Measurements from ENCODE around the gene TYK2. TPM values are rescaled to one million over a fixed set of nuclear protein-coding genes. Genes with fewer than 3 reads are reported as not detected.
"Not testable (repeated sequence)": the region's sequence is repeated elsewhere in the genome, so short reads cannot be mapped to it uniquely, and the experiment has no call there.

TYK2 gene
- total RNA-seq, 2 experiments from 2014 or later, result 251 to 263 TPM

- POLR2A ChIA-PET, result interaction anchor here (1.5 kb wide), 1 partner anchor 9 kb away, joined by 5 read pairs; no protein-coding TSS in a partner anchor
- Mint-ChIP-seq H3K4me3 (peak overlapping the region; percentile 54), H3K27me3 (peaks cover 55% of the 10 kb centered on the region), H3K27ac (peak overlapping the region; percentile 76), H3K4me1 (peaks cover 71% of the 10 kb centered on the region), H3K9me3 (peaks cover 2% of the 10 kb centered on the region), H3K36me3 (ENCODE audit: low read depth) (peaks cover 4% of the 10 kb centered on the region)
- CTCF ChIA-PET, result interaction anchor here (0.6 to 27.9 kb wide), 11 partner anchors 11 to 376 kb away, joined by 3 to 612 read pairs (median 6); partner anchors contain the start of genes CDC37, S1PR5 and TYK2
- DNase-seq, result no peak
Observed at GRCh38 chr19:10418485-10419199, 38.3 kb upstream of the TYK2 start.

GRCh38 chr19:10418235-10418484 is 37.8 kb upstream of the TYK2 start:
- peaks cover 51% of the 10 kb centered on the region for H3K27me3 Mint-ChIP-seq
- H3K27ac Mint-ChIP-seq, result peak overlapping the region; percentile 76
- H3K36me3 Mint-ChIP-seq (ENCODE audit: low read depth), result peaks cover 4% of the 10 kb centered on the region
- ChIA-PET CTCF (interaction anchor here (0.6 to 27.9 kb wide), 13 partner anchors 12 to 284 kb away, joined by 3 to 612 read pairs (median 6); partner anchors contain the start of genes CDC37, S1PR5 and TYK2), POLR2A (interaction anchor here (1.5 kb wide), 1 partner anchor 9 kb away, joined by 5 read pairs; no protein-coding TSS in a partner anchor)
- peaks cover 68% of the 10 kb centered on the region for H3K4me1 Mint-ChIP-seq
- no peak for DNase-seq
- H3K9me3 Mint-ChIP-seq, result peaks cover 2% of the 10 kb centered on the region
- peak overlapping the region; percentile 54 for H3K4me3 Mint-ChIP-seq

- Mint-ChIP-seq H3K9me3 (peaks cover 2% of the 10 kb centered on the region), H3K4me1 (peaks cover 67% of the 10 kb centered on the region), H3K27me3 (peaks cover 48% of the 10 kb centered on the region), H3K4me3 (peak overlapping the region; percentile 54), H3K36me3 (ENCODE audit: low read depth) (peaks cover 4% of the 10 kb centered on the region), H3K27ac (peak overlapping the region; percentile 76)
- ChIA-PET CTCF (interaction anchor here (0.5 to 27.9 kb wide), 28 partner anchors 12 to 447 kb away, joined by 3 to 612 read pairs (median 6); partner anchors contain the start of genes CDC37, ICAM1, ICAM4 and ICAM5), POLR2A (interaction anchor here (1.5 kb wide), 1 partner anchor 9 kb away, joined by 5 read pairs; no protein-coding TSS in a partner anchor)
- DNase-seq, result no peak
Observed at GRCh38 chr19:10417541-10418234, 37.3 kb upstream of the TYK2 start.

GRCh38 chr19:10416380-10417257 is 36.2 kb upstream of the TYK2 start:
- Mint-ChIP-seq H3K27me3 (peaks cover 38% of the 10 kb centered on the region), H3K9me3 (peaks cover 2% of the 10 kb centered on the region), H3K36me3 (ENCODE audit: low read depth) (peaks cover 4% of the 10 kb centered on the region), H3K27ac (peak overlapping the region; percentile 89), H3K4me3 (peak overlapping the region; percentile 66), H3K4me1 (peaks cover 67% of the 10 kb centered on the region)
- CTCF ChIA-PET, result interaction anchor here (0.6 to 27.9 kb wide), 49 partner anchors 11 to 478 kb away, joined by 3 to 612 read pairs (median 4); partner anchors contain the start of genes CDC37, ICAM1, ICAM4 and ICAM5
- DNase-seq, result peak; percentile 93
- POLR2A ChIA-PET, result interaction anchor here (0.5 to 0.6 kb wide), 2 partner anchors 22 to 555 kb away, joined by 3 to 4 read pairs; no protein-coding TSS in a partner anchor

- Mint-ChIP-seq H3K27ac (peak overlapping the region; percentile 79), H3K4me3 (peak overlapping the region; percentile 66), H3K27me3 (peaks cover 32% of the 10 kb centered on the region), H3K36me3 (ENCODE audit: low read depth) (peaks cover 4% of the 10 kb centered on the region), H3K9me3 (peaks cover 2% of the 10 kb centered on the region), H3K4me1 (peaks cover 67% of the 10 kb centered on the region)
- POLR2A ChIA-PET, result interaction anchor here (0.6 kb wide), 1 partner anchor 554 kb away, joined by 4 read pairs; no protein-coding TSS in a partner anchor
- CTCF ChIA-PET, result interaction anchor here (0.6 to 27.9 kb wide), 44 partner anchors 11 to 477 kb away, joined by 3 to 612 read pairs (median 4); partner anchors contain the start of genes CDC37, ICAM1, ICAM4 and ICAM5
- no peak for DNase-seq
Observed at GRCh38 chr19:10416083-10416379, 35.7 kb upstream of the TYK2 start.

GRCh38 chr19:10412257-10412977 is 32.0 kb upstream of the TYK2 start:
- H3K4me1 Mint-ChIP-seq, result peaks cover 76% of the 10 kb centered on the region
- H3K27ac Mint-ChIP-seq, result peak overlapping the region; percentile 91
- peak; percentile 66 for DNase-seq
- peaks cover 2% of the 10 kb centered on the region for H3K9me3 Mint-ChIP-seq
- H3K4me3 Mint-ChIP-seq, result peak overlapping the region; percentile 8
- H3K36me3 Mint-ChIP-seq (ENCODE audit: low read depth), result peaks cover 11% of the 10 kb centered on the region
- ChIA-PET CTCF (interaction anchor here (0.6 to 27.9 kb wide), 13 partner anchors 7 to 981 kb away, joined by 3 to 612 read pairs (median 4); partner anchors contain the start of genes CDC37, KEAP1, KRI1 and PDE4A), POLR2A (interaction anchor here (0.6 to 0.9 kb wide), 3 partner anchors 12 to 1896 kb away, joined by 3 to 5 read pairs (median 4); no protein-coding TSS in a partner anchor)
- peaks cover 8% of the 10 kb centered on the region for H3K27me3 Mint-ChIP-seq

GRCh38 chr19:10411224-10411623 is 30.9 kb upstream of the TYK2 start:
- H3K4me3 Mint-ChIP-seq; H3K9me3 Mint-ChIP-seq; POLR2A ChIA-PET; DNase-seq; H3K36me3 Mint-ChIP-seq (ENCODE audit: low read depth); H3K27me3 Mint-ChIP-seq: not testable (repeated sequence)
- CTCF ChIA-PET, result interaction anchor here (0.6 to 27.9 kb wide), 6 partner anchors 6 to 348 kb away, joined by 4 to 612 read pairs (median 9); partner anchors contain the start of genes CDC37 and PDE4A
- peak overlapping the region; percentile 91 for H3K27ac Mint-ChIP-seq
- peaks cover 78% of the 10 kb centered on the region for H3K4me1 Mint-ChIP-seq

- H3K4me1 Mint-ChIP-seq, result peaks cover 83% of the 10 kb centered on the region
- H3K27me3 Mint-ChIP-seq, result no peaks in the 10 kb centered on the region
- peak; percentile 76 for DNase-seq
- H3K4me3 Mint-ChIP-seq, result peak overlapping the region; percentile 58
- POLR2A ChIA-PET, result interaction anchor here (0.7 to 1.0 kb wide), 2 partner anchors 9 to 16 kb away, joined by 3 to 5 read pairs; no protein-coding TSS in a partner anchor
- no peaks in the 10 kb centered on the region for H3K9me3 Mint-ChIP-seq
- peak overlapping the region; percentile 90 for H3K27ac Mint-ChIP-seq
- CTCF ChIA-PET, result interaction anchor here (0.9 to 19.2 kb wide), 5 partner anchors 16 to 150 kb away, joined by 3 to 612 read pairs (median 5); partner anchors contain the start of genes ICAM1 and PDE4A
- peaks cover 7% of the 10 kb centered on the region for H3K36me3 Mint-ChIP-seq (ENCODE audit: low read depth)
Observed at GRCh38 chr19:10408511-10409283, 28.3 kb upstream of the TYK2 start.

GRCh38 chr19:10407096-10407495 is 26.7 kb upstream of the TYK2 start:
- H3K4me3 Mint-ChIP-seq, result peak overlapping the region; percentile 8
- H3K27me3 Mint-ChIP-seq, result no peaks in the 10 kb centered on the region
- no peaks in the 10 kb centered on the region for H3K9me3 Mint-ChIP-seq
- H3K36me3 Mint-ChIP-seq (ENCODE audit: low read depth), result peaks cover 14% of the 10 kb centered on the region
- peaks cover 77% of the 10 kb centered on the region for H3K4me1 Mint-ChIP-seq
- POLR2A ChIA-PET, result no interaction called here
- no peak for DNase-seq
- peak overlapping the region; percentile 78 for H3K27ac Mint-ChIP-seq
- CTCF ChIA-PET, result interaction anchor here (1.1 to 19.2 kb wide), 2 partner anchors 17 to 18 kb away, joined by 3 to 612 read pairs; partner anchors contain the start of gene PDE4A

GRCh38 chr19:10406191-10406590 is 25.8 kb upstream of the TYK2 start:
- POLR2A ChIA-PET, result interaction anchor here (0.6 to 0.8 kb wide), 2 partner anchors 14 to 27 kb away, joined by 3 read pairs; partner anchors contain the start of gene PDE4A
- Mint-ChIP-seq H3K36me3 (ENCODE audit: low read depth) (peaks cover 19% of the 10 kb centered on the region), H3K9me3 (no peaks in the 10 kb centered on the region), H3K27ac (peak overlapping the region; percentile 97), H3K4me3 (peak overlapping the region; percentile 97), H3K27me3 (no peaks in the 10 kb centered on the region), H3K4me1 (peaks cover 77% of the 10 kb centered on the region)
- DNase-seq, result no peak
- CTCF ChIA-PET, result interaction anchor here (0.6 to 19.2 kb wide), 11 partner anchors 11 to 493 kb away, joined by 3 to 612 read pairs (median 4); partner anchors contain the start of gene PDE4A
